Urinary bladder (tissue), 4 donors: ENCODE data around the gene FUT9. TPM values are rescaled to one million over a fixed set of nuclear protein-coding genes. Genes with fewer than 3 reads are reported as not detected.

Experiments
- DNase-seq: peaks from one replicate; pipeline ENCODE4 v3.0.0-alpha.2; 2015; ENCODE audit errors: extremely low spot score
- H3K27ac ChIP-seq: one replicate; pipeline ENCODE4 v1.5.1; 2013; ENCODE audit warnings: low read depth, mild to moderate bottlenecking, moderate library complexity
- H3K36me3 ChIP-seq: one replicate; pipeline ENCODE4 v1.6.1; 2013; ENCODE audit warnings: mild to moderate bottlenecking, moderate library complexity; ENCODE audit not compliant: insufficient read depth
- H3K4me1 ChIP-seq: one replicate; pipeline ENCODE4 v1.6.1; 2013; ENCODE audit warnings: mild to moderate bottlenecking, moderate library complexity; ENCODE audit not compliant: insufficient read depth
- H3K4me3 ChIP-seq: one replicate; pipeline ENCODE4 v1.5.1; 2013; ENCODE audit warnings: low read depth, low read length
- WGBS: extraction: QIAGEN DNeasy Blood & Tissue Kit; methylation state at CpG from one replicate; pipeline ENCODE4 v1.1.7; 2013; 5-methylcytosine and 5-hydroxymethylcytosine counted together
- polyA plus RNA-seq: library from polyadenylated mRNA; stranded (reverse); fragments of 200-250 nt; gene quantifications from one replicate; pipeline ENCODE4 v1.2.3, GENCODE V29; 2013
- total RNA-seq: library from RNA; depleted of rRNA; stranded (reverse); fragments of >200 nt; gene quantifications from one replicate; pipeline ENCODE4 v1.2.3, GENCODE V29; 2014
- donor health status: healthy with polysubstance abuse.
- donor health status: healthy.

FUT9 gene
- total and polyA plus RNA-seq, 2 donors = 0.23 to 8.8 TPM

GRCh38 chr6:96162711-96163120, 146.9 kb downstream of the FUT9 start:
- H3K27ac ChIP-seq = no peak overlapping the region
- no peaks in the 10 kb centered on the region for H3K4me1 ChIP-seq
- H3K4me3 ChIP-seq = no peak overlapping the region
- no peaks in the 10 kb centered on the region for H3K36me3 ChIP-seq
- 32% methylated on average over 2 of the region's 2 CpGs for WGBS
- no peak for DNase-seq

GRCh38 chr6:96164802-96165201, 149.0 kb downstream of the FUT9 start:
- Histone ChIP-seq H3K36me3 (no peaks in the 10 kb centered on the region), H3K4me3 (no peak overlapping the region), H3K27ac (no peak overlapping the region), H3K4me1 (no peaks in the 10 kb centered on the region)
- DNase-seq = no peak

- 81% methylated on average over 2 of the region's 2 CpGs for WGBS
- Histone ChIP-seq H3K27ac (no peak overlapping the region), H3K36me3 (no peaks in the 10 kb centered on the region), H3K4me1 (no peaks in the 10 kb centered on the region), H3K4me3 (no peak overlapping the region)
- DNase-seq = no peak
These were observed 155.3 kb downstream of the FUT9 start for GRCh38 chr6:96171112-96171511.

GRCh38 chr6:96184798-96185197, 169.0 kb downstream of the FUT9 start:
- Histone ChIP-seq H3K4me1 (no peaks in the 10 kb centered on the region), H3K27ac (no peak overlapping the region), H3K4me3 (no peak overlapping the region), H3K36me3 (no peaks in the 10 kb centered on the region)
- DNase-seq = no peak
- WGBS = 29% methylated on average over 2 of the region's 2 CpGs

- Histone ChIP-seq H3K4me3 (no peak overlapping the region), H3K36me3 (no peaks in the 10 kb centered on the region), H3K27ac (no peak overlapping the region), H3K4me1 (no peaks in the 10 kb centered on the region)
- no peak for DNase-seq
- 55% methylated on average over 2 of the region's 2 CpGs for WGBS
These were observed 170.3 kb downstream of the FUT9 start for GRCh38 chr6:96186094-96186493.

- no peak overlapping the region for H3K4me3 ChIP-seq
- no peak for DNase-seq
- WGBS = 42% methylated on average over 2 of the region's 2 CpGs
- no peaks in the 10 kb centered on the region for H3K4me1 ChIP-seq
- H3K36me3 ChIP-seq = no peaks in the 10 kb centered on the region
- H3K27ac ChIP-seq = no peak overlapping the region
These were observed 170.9 kb downstream of the FUT9 start for GRCh38 chr6:96186516-96187195.

- Histone ChIP-seq H3K4me1 (no peaks in the 10 kb centered on the region), H3K4me3 (no peak overlapping the region), H3K27ac (no peak overlapping the region), H3K36me3 (no peaks in the 10 kb centered on the region)
- WGBS = 6% methylated on average over 1 of the region's 1 CpG
- DNase-seq = no peak
These were observed 178.9 kb downstream of the FUT9 start for GRCh38 chr6:96194675-96195074.

- H3K27ac ChIP-seq = no peak overlapping the region
- DNase-seq = no peak
- WGBS = 38% methylated on average over 3 of the region's 3 CpGs
These were observed 179.5 kb downstream of the FUT9 start for GRCh38 chr6:96195272-96195671.

GRCh38 chr6:96196633-96197032, 180.9 kb downstream of the FUT9 start:
- no peak overlapping the region for H3K4me3 ChIP-seq
- H3K36me3 ChIP-seq = no peaks in the 10 kb centered on the region
- DNase-seq = no peak
- no peaks in the 10 kb centered on the region for H3K4me1 ChIP-seq
- no peak overlapping the region for H3K27ac ChIP-seq
- 52% methylated on average over 3 of the region's 3 CpGs for WGBS

More at GRCh38 chr6:96195272-96195671, 179.5 kb downstream of the FUT9 start:
- H3K4me3 ChIP-seq = no peak overlapping the region
- no peaks in the 10 kb centered on the region for H3K4me1 ChIP-seq
- no peaks in the 10 kb centered on the region for H3K36me3 ChIP-seq

- DNase-seq = no peak
- Histone ChIP-seq H3K36me3 (no peaks in the 10 kb centered on the region), H3K27ac (no peak overlapping the region), H3K4me3 (no peak overlapping the region), H3K4me1 (no peaks in the 10 kb centered on the region)
These were observed 181.5 kb downstream of the FUT9 start for GRCh38 chr6:96197241-96197640.

- Histone ChIP-seq H3K36me3 (no peaks in the 10 kb centered on the region), H3K4me3 (no peak overlapping the region), H3K4me1 (no peaks in the 10 kb centered on the region), H3K27ac (no peak overlapping the region)
- WGBS = 87% methylated on average over 6 of the region's 6 CpGs
- DNase-seq = no peak
These were observed 186.8 kb downstream of the FUT9 start for GRCh38 chr6:96202571-96202970.

GRCh38 chr6:96211341-96211740, 195.6 kb downstream of the FUT9 start:
- DNase-seq = no peak
- no peak overlapping the region for H3K4me3 ChIP-seq
- H3K36me3 ChIP-seq = no peaks in the 10 kb centered on the region
- no peaks in the 10 kb centered on the region for H3K4me1 ChIP-seq
- 90% methylated on average over 2 of the region's 2 CpGs for WGBS
- H3K27ac ChIP-seq = no peak overlapping the region

GRCh38 chr6:96212066-96212465, 196.3 kb downstream of the FUT9 start:
- H3K27ac ChIP-seq = no peak overlapping the region
- H3K36me3 ChIP-seq = no peaks in the 10 kb centered on the region
- no peaks in the 10 kb centered on the region for H3K4me1 ChIP-seq
- no peak overlapping the region for H3K4me3 ChIP-seq
- no peak for DNase-seq

- DNase-seq = no peak
- WGBS = 75% methylated on average over 3 of the region's 3 CpGs
- Histone ChIP-seq H3K4me3 (no peak overlapping the region), H3K27ac (no peak overlapping the region), H3K36me3 (no peaks in the 10 kb centered on the region), H3K4me1 (no peaks in the 10 kb centered on the region)
These were observed 198.0 kb downstream of the FUT9 start for GRCh38 chr6:96213784-96214183.

- Histone ChIP-seq H3K4me3 (no peak overlapping the region), H3K27ac (no peak overlapping the region), H3K4me1 (no peaks in the 10 kb centered on the region), H3K36me3 (no peaks in the 10 kb centered on the region)
- no peak for DNase-seq
- WGBS = 25% methylated on average over 1 of the region's 1 CpG
These were observed 207.9 kb downstream of the FUT9 start for GRCh38 chr6:96223695-96224094.
